HEK293T (cell line): ENCODE data around the gene HDAC8.

Source experiments
- ARNT ChIP-seq: fragments of 450-650 bp; IDR thresholded peaks from 2 replicates; pipeline ENCODE4 v1.6.1; 2017; ENCODE audit warnings: mild to moderate bottlenecking
- BHLHE40 ChIP-seq: fragments of 450-650 bp; IDR thresholded peaks from 2 replicates; pipeline ENCODE4 v1.6.1; 2016; ENCODE audit warnings: mild to moderate bottlenecking, moderate library complexity, borderline replicate concordance
- CTBP1 ChIP-seq: fragments of 450-650 bp; IDR thresholded peaks from 2 replicates; pipeline ENCODE4 v1.6.1; 2016; ENCODE audit warnings: borderline replicate concordance
- FOXA1 ChIP-seq: fragments of 450-650 bp; IDR thresholded peaks from 2 replicates; pipeline ENCODE4 v1.6.1; 2016; ENCODE audit warnings: mild to moderate bottlenecking
- FOXM1 ChIP-seq: fragments of 450-650 bp; IDR thresholded peaks from 2 replicates; pipeline ENCODE4 v1.6.1; 2017; ENCODE audit warnings: mild to moderate bottlenecking, borderline replicate concordance
- HDGF ChIP-seq: fragments of 450-650 bp; IDR thresholded peaks from 2 replicates; pipeline ENCODE4 v1.6.1; 2017; ENCODE audit warnings: antibody characterized with exemption, borderline replicate concordance
- L3MBTL2 ChIP-seq: fragments of 450-650 bp; conservative IDR thresholded peaks from 2 replicates; pipeline ENCODE4 v1.6.1; 2016; ENCODE audit warnings: mild to moderate bottlenecking
- LEF1 ChIP-seq: fragments of 450-650 bp; IDR thresholded peaks from 2 replicates; pipeline ENCODE4 v1.6.1; 2017; ENCODE audit warnings: mild to moderate bottlenecking, borderline replicate concordance
- NFRKB ChIP-seq: fragments of 450-650 bp; IDR thresholded peaks from 2 replicates; pipeline ENCODE4 v1.6.1; 2016; ENCODE audit warnings: mild to moderate bottlenecking, moderate library complexity
- SP1 ChIP-seq: fragments of 450-650 bp; IDR thresholded peaks from 2 replicates; pipeline ENCODE4 v1.6.1; 2017
- SUZ12 ChIP-seq: fragments of 450-650 bp; IDR thresholded peaks from 2 replicates; pipeline ENCODE4 v1.6.1; 2016; ENCODE audit warnings: mild to moderate bottlenecking

- TF ChIP-seq NFRKB, result no peak
- no peak for TF ChIP-seq LEF1
- TF ChIP-seq SP1, result no peak
- TF ChIP-seq FOXA1, result no peak
- no peak for TF ChIP-seq L3MBTL2
- no peak for TF ChIP-seq ARNT
- TF ChIP-seq HDGF, result no peak
- no peak for TF ChIP-seq SUZ12
- no peak for TF ChIP-seq BHLHE40
- TF ChIP-seq FOXM1, result no peak
- TF ChIP-seq CTBP1, result no peak
These were observed 4.1 kb downstream of the HDAC8 start for GRCh38 chrX:72568406-72569092.
